Thoracic aorta (tissue), 2 donors: Measurements from ENCODE around the gene UVSSA. TPM values are rescaled to one million over a fixed set of nuclear protein-coding genes. Genes with fewer than 3 reads are reported as not detected.

Experiments used
- ATAC-seq: fragments of 150-250 bp; one replicate; pipeline ENCODE4 v1.8.0; 2017; ENCODE audit warnings: low read depth; ENCODE audit not compliant: insufficient number of reproducible peaks, low FRiP score
- DNase-seq: peaks from one replicate; pipeline ENCODE4 v3.0.0-alpha.2; 2020; ENCODE audit warnings: low spot score
- H3K27ac ChIP-seq, 2 donors: fragments of 200-600 bp; sonication (generic); 1 replicate in 1 of 2; 2 replicates in 1 of 2; pipeline ENCODE4 v1.5.1; 2016; ENCODE audit warnings: mild to moderate bottlenecking in 2 of 2, moderate library complexity in 2 of 2
- H3K27me3 ChIP-seq: fragments of 200-600 bp; sonication (generic); replicated peaks from 2 replicates; pipeline ENCODE4 v1.6.0; 2016; ENCODE audit warnings: mild to moderate bottlenecking; ENCODE audit not compliant: insufficient read depth
- H3K36me3 ChIP-seq: fragments of 200-600 bp; sonication (generic); one replicate; pipeline ENCODE4 v1.5.1; 2016
- H3K4me1 ChIP-seq, 2 donors: fragments of 200-600 bp; sonication (generic); 1 replicate in 1 of 2; 2 replicates in 1 of 2; pipeline versions ENCODE4 v1.5.1 to v1.6.0; 2016; ENCODE audit warnings: low read depth in 2 of 2, mild to moderate bottlenecking in 1 of 2; ENCODE audit not compliant: control insufficient read depth in 1 of 2
- H3K4me3 ChIP-seq: fragments of 200-600 bp; sonication (generic); 2 replicates; pipeline ENCODE4 v1.5.1; 2016; ENCODE audit warnings: mild to moderate bottlenecking
- H3K9me3 ChIP-seq: fragments of 200-600 bp; sonication (generic); 2 replicates; pipeline ENCODE4 v1.5.1; 2016
- CTCF ChIP-seq: fragments of 200-600 bp; sonication (generic); IDR thresholded peaks from one replicate; pipeline ENCODE4 v1.5.1; 2019; ENCODE audit warnings: antibody characterized with exemption
- total RNA-seq, 2 donors: library from RNA; depleted of rRNA; stranded (reverse); fragments of >200 nt; gene quantifications; one replicate each; pipeline versions ENCODE4 v1.1.0 to v1.2.3, GENCODE V29; 2016

UVSSA gene
- total RNA-seq, 2 donors from 2014 or later: 23.3 to 29.0 TPM

DNA sequence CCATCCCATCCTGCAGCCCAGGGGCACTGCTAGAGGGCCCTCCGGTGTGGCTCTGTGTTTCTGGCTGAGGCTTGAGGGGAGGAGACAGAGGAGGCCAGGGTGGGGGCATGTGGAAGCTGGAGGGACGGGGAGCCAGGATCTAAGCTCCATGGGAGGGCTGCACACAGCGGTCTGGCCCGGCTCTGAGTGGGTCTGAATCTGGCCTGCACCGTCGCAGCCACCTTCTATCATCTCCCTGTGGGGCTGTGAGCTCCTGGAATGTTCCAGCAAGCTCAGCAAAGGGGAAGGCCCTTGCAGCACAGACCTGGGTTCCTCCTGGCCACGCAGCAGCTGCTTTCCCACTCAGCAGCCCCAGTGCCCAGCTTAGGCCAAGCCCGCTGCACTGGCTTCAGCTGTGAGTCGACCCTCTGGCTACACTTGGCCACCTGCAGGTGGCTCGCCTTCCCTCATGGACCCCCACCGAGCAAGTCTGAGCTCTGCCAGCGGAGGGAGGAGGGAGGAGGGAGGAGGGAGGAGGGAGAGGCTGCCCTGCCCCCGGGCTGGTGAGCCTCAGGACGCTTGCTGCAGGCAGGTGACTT lies 53.9 kb downstream of the UVSSA start:
- H3K4me1 ChIP-seq: peaks cover 0 to 35% of the 10 kb centered on the region in 2 donors
- no peak overlapping the region for H3K4me3 ChIP-seq
- no peaks in the 10 kb centered on the region for H3K36me3 ChIP-seq
- no peak for TF ChIP-seq CTCF
- no peak for ATAC-seq
- peaks cover 20% of the 10 kb centered on the region for H3K27me3 ChIP-seq
- no peak for DNase-seq
- peaks cover 4% of the 10 kb centered on the region for H3K9me3 ChIP-seq
- no peak overlapping the region for H3K27ac ChIP-seq

- ATAC-seq: no peak
Observed at GRCh38 chr4:1401409-1402020, 54.5 kb downstream of the UVSSA start.

DNA sequence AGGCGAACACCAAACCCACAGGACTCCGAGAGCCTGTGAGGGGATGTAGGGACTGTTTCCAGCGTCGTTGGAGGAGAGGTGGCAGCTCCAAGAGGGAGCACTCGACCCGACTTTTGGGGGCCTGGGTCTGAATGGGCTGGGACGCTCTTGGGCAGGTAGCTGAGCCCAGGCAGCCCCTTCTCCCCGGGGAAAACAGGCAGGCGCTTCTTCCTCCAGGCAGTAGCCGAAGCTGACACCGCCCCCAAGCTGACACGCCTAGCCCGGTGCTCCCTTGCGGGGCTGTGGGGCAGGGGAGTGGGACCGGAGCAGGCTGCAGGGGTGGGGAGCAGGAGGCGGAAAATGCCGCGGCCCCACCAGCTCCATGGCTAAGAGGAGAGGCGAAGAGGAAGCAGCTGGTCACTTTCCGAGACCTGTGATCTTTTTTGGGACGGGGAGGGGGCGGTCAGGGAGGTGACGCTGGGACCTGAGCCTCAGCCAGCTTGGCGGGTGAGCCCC lies 55.1 kb downstream of the UVSSA start:
- H3K36me3 ChIP-seq: no peaks in the 10 kb centered on the region
- DNase-seq (no peak), ATAC-seq (no peak)
- peaks cover 0 to 39% of the 10 kb centered on the region in 2 donors for H3K4me1 ChIP-seq
- H3K4me3 ChIP-seq: no peak overlapping the region
- H3K9me3 ChIP-seq: peaks cover 4% of the 10 kb centered on the region
- no peak overlapping the region for H3K27ac ChIP-seq
- peaks cover 20% of the 10 kb centered on the region for H3K27me3 ChIP-seq
- no peak for TF ChIP-seq CTCF

More at GRCh38 chr4:1401409-1402020, 54.5 kb downstream of the UVSSA start:
- Histone ChIP-seq H3K27me3 (peaks cover 20% of the 10 kb centered on the region), H3K4me1 (peaks cover 0 to 38% of the 10 kb centered on the region in 2 donors), H3K9me3 (peaks cover 4% of the 10 kb centered on the region), H3K27ac (no peak overlapping the region), H3K36me3 (no peaks in the 10 kb centered on the region), H3K4me3 (no peak overlapping the region)
- no peak for DNase-seq
- TF ChIP-seq CTCF: no peak

GRCh38 chr4:1402516-1403091 lies 55.6 kb downstream of the UVSSA start:
- no peak overlapping the region for H3K4me3 ChIP-seq
- ATAC-seq (no peak), DNase-seq (no peak)
- no peak overlapping the region for H3K27ac ChIP-seq
- TF ChIP-seq CTCF: no peak
- peaks cover 0 to 44% of the 10 kb centered on the region in 2 donors for H3K4me1 ChIP-seq
- H3K27me3 ChIP-seq: peaks cover 20% of the 10 kb centered on the region
- H3K36me3 ChIP-seq: no peaks in the 10 kb centered on the region
- H3K9me3 ChIP-seq: no peaks in the 10 kb centered on the region

DNA sequence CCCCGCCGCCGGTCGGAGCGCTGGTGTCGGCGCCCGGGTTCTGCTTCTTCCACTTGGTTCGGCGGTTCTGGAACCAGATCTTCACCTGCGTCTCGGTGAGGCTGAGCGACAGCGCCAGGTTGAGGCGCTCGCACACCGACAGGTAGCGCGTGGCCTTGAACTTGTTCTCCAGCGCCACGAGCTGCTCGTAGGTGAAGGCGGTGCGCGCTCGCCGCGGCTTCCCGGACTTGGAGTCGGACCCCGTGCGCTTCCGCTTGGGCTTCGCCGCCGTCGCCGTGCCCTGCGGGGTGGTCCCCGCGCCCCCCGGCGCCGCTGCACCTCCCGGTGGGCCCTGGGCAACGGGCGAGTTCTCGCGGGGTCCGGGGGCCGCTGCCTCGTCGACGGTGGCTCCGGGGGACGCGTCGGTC lies 56.2 kb downstream of the UVSSA start:
- no peak overlapping the region for H3K4me3 ChIP-seq
- no peaks in the 10 kb centered on the region for H3K9me3 ChIP-seq
- peaks cover 20% of the 10 kb centered on the region for H3K27me3 ChIP-seq
- peaks cover 0 to 46% of the 10 kb centered on the region in 2 donors for H3K4me1 ChIP-seq
- DNase-seq: no peak
- ATAC-seq: no peak
- no peak overlapping the region for H3K27ac ChIP-seq
- no peak for TF ChIP-seq CTCF
- H3K36me3 ChIP-seq: no peaks in the 10 kb centered on the region
